ENCODE measurements around the gene PCBP1. TPM values are rescaled to one million over a fixed set of nuclear protein-coding genes. Genes with fewer than 3 reads are reported as not detected.
A peak's percentile ranks its signal among the peaks of the same experiment; 100 is the strongest.

PCBP1 gene
- polyA plus RNA-seq, 1 experiment, result 63.8 TPM

DNA sequence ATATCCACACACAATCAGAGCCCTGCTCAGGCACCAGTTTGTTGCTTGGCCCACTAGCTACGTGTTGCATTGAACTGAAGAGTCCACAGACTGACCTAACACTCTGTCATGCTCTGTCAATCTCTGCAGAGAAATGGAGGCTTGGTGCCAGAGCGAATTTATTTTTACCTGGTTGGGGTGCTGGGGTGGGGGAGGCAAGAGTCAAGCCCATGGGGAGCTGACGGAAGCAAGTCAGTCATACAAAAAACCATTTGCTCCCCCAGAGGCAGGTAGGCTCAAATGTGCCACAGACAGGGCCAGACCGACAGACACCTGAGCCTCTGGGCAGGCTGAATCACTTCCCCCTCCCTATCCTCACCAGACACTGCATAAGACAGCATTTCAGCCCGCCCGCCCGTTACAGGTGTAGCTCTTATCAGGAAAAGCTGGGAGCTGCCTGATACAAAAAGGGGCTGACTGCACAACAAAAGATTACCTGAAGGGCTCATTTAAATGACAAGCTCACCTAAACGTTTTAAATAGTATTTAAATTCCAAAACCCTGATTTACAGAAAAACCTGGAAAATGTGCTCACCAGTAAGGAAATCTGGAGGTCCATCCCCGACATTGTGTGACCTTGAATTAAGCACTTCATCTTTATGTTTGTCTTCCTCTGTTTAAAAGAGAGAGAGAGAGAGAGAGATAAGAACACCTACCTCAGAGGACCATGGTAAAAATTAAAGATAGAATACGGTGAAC is 2.1 kb upstream of the PCBP1 start:
- TF ChIP-seq, protein P1, sequence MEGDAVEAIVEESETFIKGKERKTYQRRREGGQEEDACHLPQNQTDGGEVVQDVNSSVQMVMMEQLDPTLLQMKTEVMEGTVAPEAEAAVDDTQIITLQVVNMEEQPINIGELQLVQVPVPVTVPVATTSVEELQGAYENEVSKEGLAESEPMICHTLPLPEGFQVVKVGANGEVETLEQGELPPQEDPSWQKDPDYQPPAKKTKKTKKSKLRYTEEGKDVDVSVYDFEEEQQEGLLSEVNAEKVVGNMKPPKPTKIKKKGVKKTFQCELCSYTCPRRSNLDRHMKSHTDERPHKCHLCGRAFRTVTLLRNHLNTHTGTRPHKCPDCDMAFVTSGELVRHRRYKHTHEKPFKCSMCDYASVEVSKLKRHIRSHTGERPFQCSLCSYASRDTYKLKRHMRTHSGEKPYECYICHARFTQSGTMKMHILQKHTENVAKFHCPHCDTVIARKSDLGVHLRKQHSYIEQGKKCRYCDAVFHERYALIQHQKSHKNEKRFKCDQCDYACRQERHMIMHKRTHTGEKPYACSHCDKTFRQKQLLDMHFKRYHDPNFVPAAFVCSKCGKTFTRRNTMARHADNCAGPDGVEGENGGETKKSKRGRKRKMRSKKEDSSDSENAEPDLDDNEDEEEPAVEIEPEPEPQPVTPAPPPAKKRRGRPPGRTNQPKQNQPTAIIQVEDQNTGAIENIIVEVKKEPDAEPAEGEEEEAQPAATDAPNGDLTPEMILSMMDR (IDR thresholded peaks at IDR 0.05; ENCODE audit: low read depth, low read length), result no peak
- CTCF ChIA-PET, result interaction anchor here (1.0 to 2.2 kb wide), 5 partner anchors 14 to 360 kb away, joined by 4 to 13 read pairs (median 5); no protein-coding TSS in a partner anchor
- POLR2A ChIA-PET, result interaction anchor here (3.7 kb wide), 1 partner anchor 171 kb away, joined by 23 read pairs; the partner anchor contains the start of gene MXD1
- H3K27me3 ChIP-seq (ENCODE audit: control insufficient read depth, insufficient read depth, low read length), result no peaks in the 10 kb centered on the region
- no peak for DNase-seq (ENCODE audit: low read depth, low spot score)
- H3K27ac ChIP-seq (ENCODE audit: low read depth, low read length), result peak overlapping the region; percentile 100
- H3K9me3 ChIP-seq (ENCODE audit: control insufficient read depth, insufficient read depth, low read length), result peaks cover 3% of the 10 kb centered on the region; the same call in 1 of the 2 replicates
- no peak overlapping the region for H3K4me3 ChIP-seq (ENCODE audit: low read depth, low read length)

DNA sequence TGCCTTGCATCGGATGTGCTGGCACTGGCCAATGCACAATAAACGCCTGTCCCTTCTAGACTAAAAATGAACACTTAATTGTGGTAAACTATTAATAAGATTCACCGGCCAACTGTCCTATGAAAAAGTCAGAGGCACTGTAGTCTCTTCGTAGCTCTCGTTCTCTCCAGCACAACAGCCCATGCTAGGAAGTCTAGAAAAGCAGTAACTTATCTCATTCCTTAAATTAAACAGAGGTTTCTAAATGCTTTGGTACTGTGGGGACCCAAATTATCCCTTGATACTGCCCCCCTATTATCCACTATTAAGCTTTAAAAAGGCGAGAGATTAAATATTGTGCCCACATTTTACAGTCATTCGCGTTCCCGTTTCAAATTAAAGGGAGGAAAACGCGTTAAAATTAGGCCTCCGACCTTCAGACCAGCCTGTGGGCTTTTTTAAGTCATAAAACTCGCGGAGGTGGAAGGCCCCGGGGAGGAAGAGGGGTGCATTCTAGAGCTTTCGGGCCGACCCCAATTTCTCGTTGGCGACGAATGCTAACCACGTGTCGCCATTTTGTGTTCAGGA is 1.5 kb upstream of the PCBP1 start:
- peak overlapping the region; percentile 72 for H3K4me3 ChIP-seq (ENCODE audit: low read depth, low read length)
- ChIA-PET CTCF (interaction anchor here (1.0 to 2.2 kb wide), 3 partner anchors 14 to 361 kb away, joined by 5 to 13 read pairs (median 7); no protein-coding TSS in a partner anchor), POLR2A (interaction anchor here (3.7 kb wide), 1 partner anchor 171 kb away, joined by 23 read pairs; the partner anchor contains the start of gene MXD1)
- H3K27me3 ChIP-seq (ENCODE audit: control insufficient read depth, insufficient read depth, low read length), result no peaks in the 10 kb centered on the region
- H3K27ac ChIP-seq (ENCODE audit: low read depth, low read length), result peak overlapping the region; percentile 100
- DNase-seq (ENCODE audit: low read depth, low spot score), result no peak
- TF ChIP-seq, protein P1 (IDR thresholded peaks at IDR 0.05; ENCODE audit: low read depth, low read length), result no peak
- peaks cover 3% of the 10 kb centered on the region; the same call in 1 of the 2 replicates for H3K9me3 ChIP-seq (ENCODE audit: control insufficient read depth, insufficient read depth, low read length)

DNA sequence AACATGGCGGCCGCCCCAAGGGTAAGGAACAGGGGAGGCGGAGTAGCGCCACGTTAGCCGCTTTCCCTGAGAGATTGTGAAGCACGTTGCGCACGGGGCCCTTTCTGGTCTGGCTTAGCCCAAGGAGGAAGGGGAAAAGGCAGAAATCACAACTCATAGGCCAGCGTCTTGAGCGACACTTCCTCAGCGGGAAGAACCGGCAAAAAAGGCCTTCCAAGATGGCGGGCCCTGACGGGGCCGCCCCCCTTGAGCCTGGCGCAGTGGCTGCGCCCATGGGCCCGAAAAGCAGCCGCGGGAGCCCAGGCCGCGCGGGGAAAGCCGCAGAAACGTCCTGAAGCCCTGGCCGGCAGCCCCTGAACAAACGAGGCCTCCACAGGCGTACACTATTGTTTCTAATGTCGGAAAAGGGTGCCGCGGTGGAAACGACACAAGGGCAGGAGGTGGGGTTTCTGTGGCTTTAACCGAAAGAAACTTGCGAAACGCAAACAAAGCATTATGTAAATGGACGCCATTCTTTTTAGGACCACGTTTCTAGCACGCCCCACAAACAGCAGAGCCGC is 919 bp upstream of the PCBP1 start:
- H3K9me3 ChIP-seq (ENCODE audit: control insufficient read depth, insufficient read depth, low read length), result peaks cover 3% of the 10 kb centered on the region; the same call in 1 of the 2 replicates
- CTCF ChIA-PET, result interaction anchor here (1.4 to 2.2 kb wide), 2 partner anchors 15 to 174 kb away, joined by 7 to 13 read pairs; no protein-coding TSS in a partner anchor
- POLR2A ChIA-PET, result interaction anchor here (0.7 to 3.7 kb wide), 5 partner anchors 50 to 172 kb away, joined by 4 to 23 read pairs (median 6); partner anchors contain the start of genes C2orf42 and MXD1
- peak; percentile 54 for DNase-seq (ENCODE audit: low read depth, low spot score)
- TF ChIP-seq, protein P1 (IDR thresholded peaks at IDR 0.05; ENCODE audit: low read depth, low read length), result no peak
- peak overlapping the region; percentile 72 for H3K4me3 ChIP-seq (ENCODE audit: low read depth, low read length)
- no peaks in the 10 kb centered on the region for H3K27me3 ChIP-seq (ENCODE audit: control insufficient read depth, insufficient read depth, low read length)
- peak overlapping the region; percentile 100 for H3K27ac ChIP-seq (ENCODE audit: low read depth, low read length)

DNA sequence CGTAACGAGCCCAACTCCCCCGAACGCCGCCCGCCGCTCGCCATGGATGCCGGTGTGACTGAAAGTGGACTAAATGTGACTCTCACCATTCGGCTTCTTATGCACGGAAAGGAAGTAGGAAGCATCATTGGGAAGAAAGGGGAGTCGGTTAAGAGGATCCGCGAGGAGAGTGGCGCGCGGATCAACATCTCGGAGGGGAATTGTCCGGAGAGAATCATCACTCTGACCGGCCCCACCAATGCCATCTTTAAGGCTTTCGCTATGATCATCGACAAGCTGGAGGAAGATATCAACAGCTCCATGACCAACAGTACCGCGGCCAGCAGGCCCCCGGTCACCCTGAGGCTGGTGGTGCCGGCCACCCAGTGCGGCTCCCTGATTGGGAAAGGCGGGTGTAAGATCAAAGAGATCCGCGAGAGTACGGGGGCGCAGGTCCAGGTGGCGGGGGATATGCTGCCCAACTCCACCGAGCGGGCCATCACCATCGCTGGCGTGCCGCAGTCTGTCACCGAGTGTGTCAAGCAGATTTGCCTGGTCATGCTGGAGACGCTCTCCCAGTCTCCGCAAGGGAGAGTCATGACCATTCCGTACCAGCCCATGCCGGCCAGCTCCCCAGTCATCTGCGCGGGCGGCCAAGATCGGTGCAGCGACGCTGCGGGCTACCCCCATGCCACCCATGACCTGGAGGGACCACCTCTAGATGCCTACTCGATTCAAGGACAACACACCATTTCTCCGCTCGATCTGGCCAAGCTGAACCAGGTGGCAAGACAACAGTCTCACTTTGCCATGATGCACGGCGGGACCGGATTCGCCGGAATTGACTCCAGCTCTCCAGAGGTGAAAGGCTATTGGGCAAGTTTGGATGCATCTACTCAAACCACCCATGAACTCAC is 673 bp downstream of the PCBP1 start:
- peak overlapping the region; percentile 95 for H3K27ac ChIP-seq (ENCODE audit: low read depth, low read length)
- POLR2A ChIA-PET, result interaction anchor here (0.7 to 3.7 kb wide), 8 partner anchors 17 to 315 kb away, joined by 3 to 29 read pairs (median 12); partner anchors contain the start of gene MXD1
- H3K9me3 ChIP-seq (ENCODE audit: control insufficient read depth, insufficient read depth, low read length), result peaks cover 3% of the 10 kb centered on the region; the same call in 1 of the 2 replicates
- no peaks in the 10 kb centered on the region for H3K27me3 ChIP-seq (ENCODE audit: control insufficient read depth, insufficient read depth, low read length)
- TF ChIP-seq, protein P1 (IDR thresholded peaks at IDR 0.05; ENCODE audit: low read depth, low read length), result no peak
- no peak for DNase-seq (ENCODE audit: low read depth, low spot score)
- CTCF ChIA-PET, result interaction anchor here (2.1 kb wide), 1 partner anchor 176 kb away, joined by 10 read pairs; no protein-coding TSS in a partner anchor
- H3K4me3 ChIP-seq (ENCODE audit: low read depth, low read length), result peak overlapping the region; percentile 97

Data from AG04450 (cell line).